ENCODE results near the gene OR52K2.

The OR52K2 gene

DNA sequence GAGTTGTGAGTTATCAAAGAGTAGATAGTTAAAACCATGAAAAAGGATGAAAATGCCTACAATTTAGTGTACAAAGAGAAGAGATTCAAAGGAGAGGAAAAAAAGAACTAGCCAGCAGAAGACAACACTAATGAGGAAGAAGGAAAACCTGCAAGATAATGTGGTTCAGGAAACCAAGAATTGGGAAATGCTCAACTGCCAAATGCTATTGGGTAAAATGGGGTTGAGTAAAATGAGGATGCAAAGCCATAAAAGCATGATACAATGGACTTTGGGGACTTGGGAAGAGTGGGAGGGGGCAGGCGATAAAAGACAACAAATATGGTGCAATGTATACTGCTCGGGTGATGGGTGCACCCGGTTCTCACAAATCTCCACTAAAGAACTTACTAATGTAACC lies 7.6 kb upstream of the OR52K2 start:
- TF ChIP-seq, protein P1, sequence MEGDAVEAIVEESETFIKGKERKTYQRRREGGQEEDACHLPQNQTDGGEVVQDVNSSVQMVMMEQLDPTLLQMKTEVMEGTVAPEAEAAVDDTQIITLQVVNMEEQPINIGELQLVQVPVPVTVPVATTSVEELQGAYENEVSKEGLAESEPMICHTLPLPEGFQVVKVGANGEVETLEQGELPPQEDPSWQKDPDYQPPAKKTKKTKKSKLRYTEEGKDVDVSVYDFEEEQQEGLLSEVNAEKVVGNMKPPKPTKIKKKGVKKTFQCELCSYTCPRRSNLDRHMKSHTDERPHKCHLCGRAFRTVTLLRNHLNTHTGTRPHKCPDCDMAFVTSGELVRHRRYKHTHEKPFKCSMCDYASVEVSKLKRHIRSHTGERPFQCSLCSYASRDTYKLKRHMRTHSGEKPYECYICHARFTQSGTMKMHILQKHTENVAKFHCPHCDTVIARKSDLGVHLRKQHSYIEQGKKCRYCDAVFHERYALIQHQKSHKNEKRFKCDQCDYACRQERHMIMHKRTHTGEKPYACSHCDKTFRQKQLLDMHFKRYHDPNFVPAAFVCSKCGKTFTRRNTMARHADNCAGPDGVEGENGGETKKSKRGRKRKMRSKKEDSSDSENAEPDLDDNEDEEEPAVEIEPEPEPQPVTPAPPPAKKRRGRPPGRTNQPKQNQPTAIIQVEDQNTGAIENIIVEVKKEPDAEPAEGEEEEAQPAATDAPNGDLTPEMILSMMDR (IDR thresholded peaks at IDR 0.05; ENCODE audit: borderline replicate concordance, insufficient read depth, low read depth, low read length) = no peak
- H3K4me3 ChIP-seq (ENCODE audit: low read depth, low read length) = no peak overlapping the region

DNA sequence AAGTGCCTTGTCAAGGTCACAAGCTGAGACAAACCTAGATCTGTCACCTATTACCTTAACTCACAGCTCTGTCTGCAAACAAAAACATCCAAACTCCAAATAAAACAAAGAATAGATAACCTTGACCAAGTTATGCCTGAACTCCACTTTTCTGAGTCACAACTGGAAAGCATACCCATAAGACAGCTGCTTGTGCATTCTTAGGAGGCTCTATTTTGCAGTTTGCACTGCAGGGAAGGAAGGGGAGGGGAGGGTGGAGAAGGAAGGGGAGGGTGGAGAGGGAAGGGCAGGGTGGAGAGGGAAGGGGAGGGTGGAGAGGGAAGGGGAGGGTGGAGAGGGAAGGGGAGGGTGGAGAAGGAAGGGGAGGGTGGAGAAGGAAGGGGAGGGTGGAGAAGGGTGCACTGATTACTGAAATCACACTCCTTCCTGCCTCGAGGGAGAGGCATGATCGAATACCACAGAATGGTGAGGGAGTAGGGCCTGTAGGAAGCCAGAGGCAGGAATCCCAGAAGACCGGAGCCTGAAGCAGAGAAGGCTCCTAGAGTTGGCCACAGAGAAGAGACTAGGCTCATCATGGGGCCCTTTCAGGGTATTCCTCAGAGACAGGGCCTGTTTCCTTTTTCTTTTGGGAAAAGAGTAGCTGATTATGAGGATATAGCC lies 5.7 kb upstream of the OR52K2 start:
- TF ChIP-seq, protein P1 (IDR thresholded peaks at IDR 0.05; ENCODE audit: borderline replicate concordance, insufficient read depth, low read depth, low read length) = no peak
- H3K4me3 ChIP-seq (ENCODE audit: low read depth, low read length) = no peak overlapping the region

DNA sequence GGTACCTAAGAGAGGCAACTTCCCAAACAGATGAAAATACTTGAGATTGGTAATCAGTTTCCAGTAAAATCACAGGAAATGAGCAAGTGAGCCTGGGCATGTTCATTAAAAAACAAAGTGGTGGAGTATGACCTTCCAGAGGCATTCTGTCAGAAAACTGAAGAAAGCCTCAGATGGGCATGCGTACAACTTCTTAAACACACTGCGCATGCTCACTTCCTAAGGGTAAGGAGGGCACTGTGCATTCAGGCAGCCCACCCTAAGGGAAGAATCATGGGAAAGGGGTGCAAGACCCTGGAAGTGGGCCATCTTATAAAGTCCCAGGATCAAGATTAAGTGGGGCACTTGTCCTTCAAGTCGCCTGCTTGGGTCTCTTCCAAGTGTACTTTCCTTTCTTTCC lies 4.0 kb downstream of the OR52K2 start:
- no peak overlapping the region for H3K4me3 ChIP-seq (ENCODE audit: low read depth, low read length)
- TF ChIP-seq, protein P1 (IDR thresholded peaks at IDR 0.05; ENCODE audit: borderline replicate concordance, insufficient read depth, low read depth, low read length) = no peak

DNA sequence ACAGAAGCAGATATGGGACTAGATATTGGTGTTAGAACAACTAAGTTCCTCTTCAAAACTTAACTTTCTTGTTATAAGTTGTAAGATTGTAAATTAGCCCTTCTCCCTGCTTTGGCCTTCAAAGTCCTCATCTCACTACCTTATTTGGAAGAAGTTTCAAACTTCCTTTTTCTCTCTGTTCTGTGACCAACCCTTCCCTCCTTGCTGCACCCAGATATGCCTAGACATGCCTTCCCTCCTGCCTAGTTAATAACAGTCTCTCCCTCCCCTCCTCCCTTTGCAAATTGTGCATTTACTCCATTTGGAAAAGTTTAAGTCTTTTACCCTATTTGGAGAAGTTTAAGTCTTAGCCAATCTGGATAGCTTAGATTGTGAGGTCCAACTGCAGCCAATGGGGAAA lies 4.9 kb downstream of the OR52K2 start:
- H3K4me3 ChIP-seq (ENCODE audit: low read depth, low read length) = no peak overlapping the region
- TF ChIP-seq, protein P1 (IDR thresholded peaks at IDR 0.05; ENCODE audit: borderline replicate concordance, insufficient read depth, low read depth, low read length) = no peak

DNA sequence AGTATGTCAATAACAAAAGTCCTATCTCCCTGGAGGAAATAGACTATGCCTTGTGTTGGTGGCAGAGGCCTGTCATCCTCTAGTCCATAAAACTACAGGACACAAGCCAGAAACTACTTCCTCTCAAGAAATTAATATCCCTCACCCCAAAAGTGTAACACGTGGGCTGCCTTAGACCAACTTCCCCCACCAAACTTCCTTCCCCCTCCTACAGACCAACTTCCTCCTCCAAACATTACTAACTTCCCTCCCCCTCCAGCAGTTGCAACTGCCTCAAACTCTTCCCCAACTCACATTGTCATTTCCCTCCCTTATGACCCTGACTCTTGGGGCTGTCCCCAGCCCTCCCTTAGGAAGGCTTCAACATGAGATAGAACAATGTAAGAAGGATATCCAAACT lies 6.3 kb downstream of the OR52K2 start:
- H3K4me3 ChIP-seq (ENCODE audit: low read depth, low read length) = no peak overlapping the region
- TF ChIP-seq, protein P1 (IDR thresholded peaks at IDR 0.05; ENCODE audit: borderline replicate concordance, insufficient read depth, low read depth, low read length) = no peak

DNA sequence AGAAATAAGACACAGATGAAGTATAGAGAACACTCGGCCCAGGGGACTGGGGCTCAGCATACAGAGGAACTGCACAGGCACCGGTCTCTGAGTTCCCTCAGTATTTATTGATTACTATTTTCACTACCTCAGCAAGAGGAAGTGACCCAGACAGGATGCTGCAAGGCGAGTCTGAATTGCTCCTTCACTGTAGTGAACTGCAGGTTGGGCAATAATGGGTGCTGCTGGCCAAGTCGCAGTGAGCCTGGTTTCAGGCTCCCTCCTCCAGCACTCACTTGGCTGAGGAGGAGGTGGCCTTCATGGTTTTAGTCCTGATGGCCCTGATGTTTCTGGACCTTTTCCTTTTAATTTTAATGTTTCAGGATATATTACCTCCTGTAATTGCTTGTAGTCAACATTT lies 10.4 kb downstream of the OR52K2 start:
- H3K4me3 ChIP-seq (ENCODE audit: low read depth, low read length) = no peak overlapping the region
- TF ChIP-seq, protein P1 (IDR thresholded peaks at IDR 0.05; ENCODE audit: borderline replicate concordance, insufficient read depth, low read depth, low read length) = no peak

DNA sequence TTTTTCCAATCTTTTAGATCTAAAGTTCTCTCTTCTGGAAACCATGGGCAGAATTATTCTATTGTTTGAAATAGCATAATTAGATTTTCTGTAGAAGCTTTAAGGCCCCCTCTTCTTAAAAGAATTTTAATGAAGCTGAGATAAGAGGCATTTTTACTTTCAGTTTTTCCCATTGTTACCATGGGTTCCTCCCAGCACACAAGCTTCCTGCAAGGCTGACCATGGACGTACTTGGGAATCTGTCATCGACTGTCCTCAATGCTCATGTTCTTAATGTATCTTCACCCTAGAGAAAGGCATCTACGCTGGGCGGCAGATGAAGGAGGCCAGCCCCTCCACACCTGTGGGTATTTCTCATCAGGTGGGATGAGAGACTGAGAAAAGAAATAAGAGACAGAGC lies 11.1 kb downstream of the OR52K2 start:
- TF ChIP-seq, protein P1 (IDR thresholded peaks at IDR 0.05; ENCODE audit: borderline replicate concordance, insufficient read depth, low read depth, low read length) = no peak
- H3K4me3 ChIP-seq (ENCODE audit: low read depth, low read length) = no peak overlapping the region
